ENCODE measurements around the gene DPCD.

Gene DPCD

DNA sequence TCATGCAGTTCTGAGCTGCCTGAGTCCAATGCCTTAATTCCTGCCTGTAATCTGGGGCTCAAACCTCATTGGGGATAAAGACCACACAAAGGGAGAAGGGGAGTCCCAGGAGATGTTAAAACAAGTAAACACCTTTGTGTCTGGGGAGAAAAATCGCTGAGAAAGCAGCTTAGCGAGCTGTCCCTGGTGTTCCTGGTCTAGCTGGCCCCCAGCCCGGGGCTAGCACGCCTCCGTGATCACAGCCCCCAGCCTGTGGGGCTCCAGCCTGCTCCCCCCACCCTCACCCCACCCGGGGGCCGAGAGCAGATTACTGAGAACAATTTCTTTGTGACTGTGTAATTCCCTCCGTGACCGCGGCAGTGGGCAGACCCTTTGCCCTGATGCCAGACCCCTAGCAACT lies 24.8 kb downstream of the DPCD start:
- no peak for DNase-seq

GRCh38 chr10:101613646-101614045 lies 25.5 kb downstream of the DPCD start:
- no peak for DNase-seq
- H3K27me3 ChIP-seq (replicated peaks): no peaks in the 10 kb centered on the region
- TF ChIP-seq, protein P1, sequence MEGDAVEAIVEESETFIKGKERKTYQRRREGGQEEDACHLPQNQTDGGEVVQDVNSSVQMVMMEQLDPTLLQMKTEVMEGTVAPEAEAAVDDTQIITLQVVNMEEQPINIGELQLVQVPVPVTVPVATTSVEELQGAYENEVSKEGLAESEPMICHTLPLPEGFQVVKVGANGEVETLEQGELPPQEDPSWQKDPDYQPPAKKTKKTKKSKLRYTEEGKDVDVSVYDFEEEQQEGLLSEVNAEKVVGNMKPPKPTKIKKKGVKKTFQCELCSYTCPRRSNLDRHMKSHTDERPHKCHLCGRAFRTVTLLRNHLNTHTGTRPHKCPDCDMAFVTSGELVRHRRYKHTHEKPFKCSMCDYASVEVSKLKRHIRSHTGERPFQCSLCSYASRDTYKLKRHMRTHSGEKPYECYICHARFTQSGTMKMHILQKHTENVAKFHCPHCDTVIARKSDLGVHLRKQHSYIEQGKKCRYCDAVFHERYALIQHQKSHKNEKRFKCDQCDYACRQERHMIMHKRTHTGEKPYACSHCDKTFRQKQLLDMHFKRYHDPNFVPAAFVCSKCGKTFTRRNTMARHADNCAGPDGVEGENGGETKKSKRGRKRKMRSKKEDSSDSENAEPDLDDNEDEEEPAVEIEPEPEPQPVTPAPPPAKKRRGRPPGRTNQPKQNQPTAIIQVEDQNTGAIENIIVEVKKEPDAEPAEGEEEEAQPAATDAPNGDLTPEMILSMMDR (IDR thresholded peaks at IDR 0.05; ENCODE audit: low read depth, low read length, missing control alignments): no peak
- peaks cover 13% of the 10 kb centered on the region for H3K36me3 ChIP-seq (replicated peaks)
- in situ Hi-C loops (cut with HindIII; ENCODE audit: low pct_ligation_motif_present, low sequenced_read_pairs): no loop called here
- no peak overlapping the region for H3K27ac ChIP-seq
- no peak overlapping the region for H3K4me3 ChIP-seq (ENCODE audit: low read depth, low read length)

More for the DNA sequence above, 24.8 kb downstream of the DPCD start:
- in situ Hi-C loops (cut with HindIII; ENCODE audit: low pct_ligation_motif_present, low sequenced_read_pairs): no loop called here
- TF ChIP-seq, protein P1 (IDR thresholded peaks at IDR 0.05; ENCODE audit: low read depth, low read length, missing control alignments): no peak
- Histone ChIP-seq H3K27ac (no peak overlapping the region), H3K36me3 (replicated peaks) (peaks cover 13% of the 10 kb centered on the region), H3K27me3 (replicated peaks) (no peaks in the 10 kb centered on the region), H3K4me3 (ENCODE audit: low read depth, low read length) (no peak overlapping the region)

DNA sequence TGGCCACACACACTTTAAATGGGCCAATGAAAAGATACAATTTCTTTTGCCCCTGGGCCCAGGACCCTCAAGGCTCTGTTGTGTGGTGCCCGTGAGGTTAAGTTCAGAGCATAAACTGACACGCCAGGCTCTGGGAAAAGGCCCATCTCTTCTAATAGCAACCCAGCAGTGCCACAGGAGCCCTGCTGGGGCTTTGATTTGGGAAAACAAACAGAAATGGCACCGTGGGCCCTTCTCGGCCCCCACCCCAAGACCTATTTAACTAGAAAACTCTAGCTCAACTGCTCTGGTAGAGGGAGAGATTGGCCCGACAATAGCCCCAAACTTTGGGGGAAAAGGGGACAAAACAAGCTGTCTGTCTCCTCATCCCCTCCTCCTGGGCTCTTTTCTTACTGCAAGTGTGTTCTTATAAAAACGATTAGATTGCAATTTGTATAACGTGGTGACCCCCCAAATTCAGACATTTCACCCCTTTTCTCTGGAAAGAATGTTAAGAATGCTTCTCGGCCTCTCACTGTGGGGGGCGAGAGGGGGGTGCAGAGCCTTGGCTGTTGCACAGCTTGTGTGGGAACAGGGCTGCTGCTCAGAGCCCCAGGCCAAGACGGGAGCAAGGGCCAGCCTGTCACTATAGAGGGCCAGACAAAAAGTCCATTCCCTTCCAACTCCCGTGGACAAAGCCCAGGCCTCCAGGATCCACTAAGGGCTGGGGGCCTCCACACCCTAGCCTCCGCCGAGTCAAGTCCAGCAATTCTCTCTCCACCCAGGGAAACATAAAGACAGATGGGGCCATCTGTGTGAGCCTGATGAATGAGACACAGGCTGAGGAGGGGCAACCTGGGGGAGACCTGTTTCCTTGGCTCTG lies 26.8 kb downstream of the DPCD start:
- TF ChIP-seq, protein P1 (IDR thresholded peaks at IDR 0.05; ENCODE audit: low read depth, low read length, missing control alignments): no peak
- in situ Hi-C loops (cut with HindIII; ENCODE audit: low pct_ligation_motif_present, low sequenced_read_pairs): no loop called here
- H3K27ac ChIP-seq: no peak overlapping the region

DNA sequence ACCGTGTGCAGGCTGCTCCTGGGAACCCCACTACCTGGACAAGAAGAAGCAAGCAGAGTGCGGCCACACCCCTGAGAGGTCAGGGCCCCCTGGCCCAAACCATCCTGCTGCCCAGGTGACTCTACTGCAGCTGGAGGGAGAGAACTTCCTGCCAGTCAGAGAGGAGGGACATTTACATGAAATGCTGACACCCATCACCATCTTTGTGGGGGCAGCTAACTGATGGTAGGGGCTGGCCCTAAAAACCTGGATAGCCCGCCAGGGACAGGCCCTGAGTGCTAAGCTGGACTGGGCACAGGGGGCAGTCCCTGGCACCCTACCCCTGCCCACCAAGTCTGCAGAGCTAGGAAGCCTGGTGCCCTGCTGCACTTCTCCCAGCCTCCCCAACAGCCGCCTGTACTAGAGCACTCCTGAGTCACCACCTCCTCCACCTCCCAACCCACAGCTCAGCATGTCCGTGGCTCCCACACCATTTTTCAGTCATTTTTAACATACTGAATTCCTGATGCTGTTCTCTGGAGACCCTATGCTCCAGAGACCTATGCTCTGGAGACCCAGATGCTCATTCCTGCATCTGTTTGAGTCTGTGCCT lies 27.5 kb downstream of the DPCD start:
- Histone ChIP-seq H3K27ac (no peak overlapping the region), H3K36me3 (replicated peaks) (peaks cover 7% of the 10 kb centered on the region), H3K27me3 (replicated peaks) (no peaks in the 10 kb centered on the region), H3K4me3 (ENCODE audit: low read depth, low read length) (no peak overlapping the region)
- TF ChIP-seq, protein P1 (IDR thresholded peaks at IDR 0.05; ENCODE audit: low read depth, low read length, missing control alignments): no peak
- in situ Hi-C loops (cut with HindIII; ENCODE audit: low pct_ligation_motif_present, low sequenced_read_pairs): no loop called here
- no peak for DNase-seq

More for the DNA sequence above, 26.8 kb downstream of the DPCD start:
- DNase-seq: no peak
- no peaks in the 10 kb centered on the region for H3K27me3 ChIP-seq (replicated peaks)
- H3K36me3 ChIP-seq (replicated peaks): peaks cover 7% of the 10 kb centered on the region
- no peak overlapping the region for H3K4me3 ChIP-seq (ENCODE audit: low read depth, low read length)

DNA sequence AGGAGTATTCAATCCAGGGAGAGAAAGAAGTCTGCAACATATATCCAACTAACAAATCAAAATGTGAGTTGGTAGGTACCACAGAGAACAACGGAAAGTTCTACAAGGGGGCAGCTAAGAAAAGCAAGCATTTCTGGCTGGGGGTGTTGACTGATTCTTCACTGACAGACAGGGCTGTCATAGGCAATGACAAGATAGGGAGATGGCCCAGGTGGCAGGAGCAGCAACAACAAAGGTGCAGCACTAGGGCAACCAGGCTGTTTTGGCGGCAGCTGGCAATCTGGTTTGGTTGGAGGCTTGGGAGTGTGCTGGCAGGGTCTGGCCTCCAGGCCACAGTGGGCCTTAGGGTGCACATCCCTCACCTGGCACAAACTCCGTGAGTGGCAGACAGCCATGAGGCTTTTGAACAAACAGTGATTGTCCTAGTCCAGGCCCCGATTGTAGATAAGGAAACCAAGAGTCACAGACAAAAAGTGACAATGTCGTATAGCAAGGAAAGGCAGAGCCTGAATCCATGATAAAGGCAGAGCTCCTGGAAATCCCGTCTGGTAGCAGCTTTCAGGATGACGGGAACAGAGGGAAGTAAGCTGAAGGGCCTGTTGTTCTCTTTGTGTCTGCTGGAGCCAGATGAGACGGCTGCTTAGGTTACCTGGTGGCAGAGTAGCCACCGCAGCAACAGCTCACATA lies 28.4 kb downstream of the DPCD start:
- TF ChIP-seq, protein P1 (IDR thresholded peaks at IDR 0.05; ENCODE audit: low read depth, low read length, missing control alignments): no peak
- H3K36me3 ChIP-seq (replicated peaks): no peaks in the 10 kb centered on the region
- H3K27me3 ChIP-seq (replicated peaks): no peaks in the 10 kb centered on the region
- no peak overlapping the region for H3K4me3 ChIP-seq (ENCODE audit: low read depth, low read length)
- H3K27ac ChIP-seq: no peak overlapping the region
- DNase-seq: no peak
- in situ Hi-C loops (cut with HindIII; ENCODE audit: low pct_ligation_motif_present, low sequenced_read_pairs): no loop called here
